Inflammatory macrophage (primary cell): ENCODE measurements around the gene SLC22A3.
"Not testable (repeated sequence)": the region's sequence is repeated elsewhere in the genome, so short reads cannot be mapped to it uniquely, and the experiment has no call there.

Experiments
- DNase-seq, 2 donors: peaks; one replicate each; pipeline ENCODE4 v3.0.0-alpha.2; 2020 to 2022

Gene SLC22A3

GRCh38 chr6:160374836-160375560, 26.8 kb downstream of the SLC22A3 start:
- no peak for DNase-seq

- no peak for DNase-seq
Measured at GRCh38 chr6:160375561-160375949, 27.4 kb downstream of the SLC22A3 start.

DNA sequence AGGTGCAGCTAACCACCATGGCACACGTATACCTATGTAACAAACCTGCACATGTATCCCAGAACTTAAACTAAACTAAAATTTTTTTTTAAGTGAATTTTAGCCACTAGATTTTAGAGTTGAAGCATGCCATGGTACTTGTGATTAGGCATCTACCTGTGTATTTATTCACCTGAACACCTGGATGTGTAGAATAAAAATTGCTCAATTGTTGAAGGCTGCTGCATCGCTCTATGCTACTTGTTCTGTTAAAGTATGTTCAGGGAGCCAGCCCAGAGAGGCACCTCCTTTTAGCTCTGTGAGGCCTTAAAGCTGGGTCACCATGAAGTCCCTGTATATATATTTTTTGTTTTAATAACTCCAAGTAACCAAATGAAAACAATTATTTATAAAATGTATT, 28.3 kb downstream of the SLC22A3 start:
- DNase-seq: no peak

GRCh38 chr6:160378218-160378617, 30.0 kb downstream of the SLC22A3 start:
- DNase-seq: no peak

GRCh38 chr6:160378882-160379281, 30.7 kb downstream of the SLC22A3 start:
- DNase-seq: no peak

DNA sequence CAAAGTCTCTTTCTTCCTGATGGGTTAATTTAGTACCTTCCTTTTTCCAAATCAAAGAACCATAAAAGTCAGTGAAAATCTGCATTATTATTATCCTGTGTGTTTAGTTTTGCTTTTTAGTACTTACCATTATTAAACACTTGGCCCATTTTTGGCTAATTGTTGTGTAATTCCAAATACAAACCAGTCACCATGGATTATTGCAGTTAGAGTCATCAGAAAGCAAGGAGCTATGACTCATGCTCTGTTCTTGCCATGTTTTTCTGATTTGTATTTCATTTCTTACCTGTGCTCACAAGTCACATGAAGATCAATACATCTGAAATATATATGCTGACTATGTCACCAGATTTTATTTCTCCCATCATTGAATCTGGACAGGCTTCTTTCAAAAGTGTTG, 31.3 kb downstream of the SLC22A3 start:
- no peak for DNase-seq

GRCh38 chr6:160382946-160383345, 34.8 kb downstream of the SLC22A3 start:
- no peak for DNase-seq

DNA sequence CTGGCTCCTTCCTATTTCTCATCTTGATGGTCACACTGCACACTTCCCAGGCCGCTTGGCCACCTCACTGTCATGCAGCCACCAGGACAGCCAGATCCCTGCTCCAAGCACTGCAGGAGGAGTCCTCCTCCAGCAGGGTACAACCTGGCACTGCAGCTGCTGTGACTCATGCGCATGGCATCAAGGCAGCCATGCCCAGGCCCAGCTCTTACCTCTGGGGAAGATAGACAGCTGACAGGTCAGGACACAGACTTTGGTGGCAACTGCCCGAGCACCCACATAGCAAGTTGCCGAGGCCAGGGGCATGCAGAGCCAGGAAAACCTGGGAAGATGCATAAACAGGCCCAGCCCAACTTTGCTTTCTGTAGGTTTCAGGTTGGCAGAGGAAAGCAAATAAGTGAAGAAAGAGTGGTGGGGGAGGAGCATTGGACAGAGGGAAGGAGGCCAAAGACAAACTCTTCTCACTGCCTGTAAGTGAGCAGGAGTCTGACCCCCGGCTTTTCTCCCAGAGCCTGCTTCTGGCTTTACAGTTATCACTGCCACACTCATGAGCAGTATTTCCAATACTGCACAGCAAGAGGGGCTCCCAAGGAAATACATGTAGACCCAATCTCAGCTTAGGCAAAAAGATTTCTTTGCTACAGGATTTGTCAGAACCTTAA, 38.8 kb downstream of the SLC22A3 start:
- no peak for DNase-seq

GRCh38 chr6:160387916-160388643, 39.9 kb downstream of the SLC22A3 start:
- no peak for DNase-seq

GRCh38 chr6:160388922-160389321, 40.7 kb downstream of the SLC22A3 start:
- no peak for DNase-seq

GRCh38 chr6:160391419-160392116, 43.4 kb downstream of the SLC22A3 start:
- no peak for DNase-seq

GRCh38 chr6:160393442-160393841, 45.3 kb downstream of the SLC22A3 start:
- DNase-seq: not testable (repeated sequence)

DNA sequence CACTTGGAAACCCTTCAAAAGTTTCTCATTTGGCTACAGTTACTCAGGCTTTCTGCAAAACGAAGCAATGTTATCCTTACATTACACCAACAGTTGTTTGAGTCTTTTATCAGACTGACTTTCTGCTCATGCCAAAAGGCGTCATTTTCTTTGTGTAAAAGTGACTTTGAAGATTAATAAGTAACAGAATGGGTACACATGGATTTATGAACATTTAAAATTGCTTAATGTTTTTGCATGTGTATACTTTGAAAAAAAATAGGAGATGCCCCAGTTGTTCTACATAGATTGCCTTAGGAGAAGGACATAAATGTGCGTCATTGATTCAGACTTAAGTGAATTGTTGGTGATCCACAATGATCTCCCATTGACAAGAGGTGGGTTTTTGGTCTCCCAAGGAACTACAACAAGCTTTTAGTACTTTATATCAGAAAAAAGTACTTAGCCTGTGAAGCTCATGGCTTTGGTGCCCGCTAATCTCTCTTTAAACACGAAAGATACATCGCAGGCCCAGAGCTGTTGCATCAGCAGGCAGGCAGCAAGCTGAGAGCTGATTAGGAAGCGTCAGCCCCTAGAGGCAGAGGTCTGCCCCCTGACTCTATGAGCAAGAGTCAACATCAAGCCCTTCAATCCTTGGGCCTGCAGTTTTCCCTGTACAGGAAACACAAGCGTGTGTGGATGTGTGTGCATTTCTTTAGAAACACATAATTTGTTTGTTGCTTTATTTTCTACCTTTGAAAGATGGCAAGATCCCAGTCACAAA, 45.9 kb downstream of the SLC22A3 start:
- DNase-seq: no peak

DNA sequence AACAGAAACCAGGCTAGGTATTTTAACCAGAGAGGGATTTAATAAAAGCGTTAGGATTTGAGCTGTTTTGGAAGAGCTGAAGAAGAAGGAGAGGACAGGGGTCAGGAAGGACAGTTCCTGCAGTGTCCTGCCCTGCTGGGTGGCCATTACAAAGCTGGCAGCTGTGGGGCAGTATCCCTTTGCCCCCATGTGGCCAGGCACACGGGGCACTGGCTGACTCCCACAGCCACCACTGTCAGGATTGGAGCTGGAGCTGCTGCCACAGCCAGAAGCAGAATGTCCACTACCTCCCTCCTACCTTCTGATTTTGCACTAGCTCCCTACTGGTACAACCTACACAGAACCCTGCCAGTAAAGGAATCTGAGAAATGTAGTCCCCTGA, 46.5 kb downstream of the SLC22A3 start:
- DNase-seq: no peak

GRCh38 chr6:160395187-160395586, 47.0 kb downstream of the SLC22A3 start:
- no peak for DNase-seq

GRCh38 chr6:160396292-160396691, 48.1 kb downstream of the SLC22A3 start:
- DNase-seq: no peak

GRCh38 chr6:160398674-160399271, 50.6 kb downstream of the SLC22A3 start:
- DNase-seq: no peak

DNA sequence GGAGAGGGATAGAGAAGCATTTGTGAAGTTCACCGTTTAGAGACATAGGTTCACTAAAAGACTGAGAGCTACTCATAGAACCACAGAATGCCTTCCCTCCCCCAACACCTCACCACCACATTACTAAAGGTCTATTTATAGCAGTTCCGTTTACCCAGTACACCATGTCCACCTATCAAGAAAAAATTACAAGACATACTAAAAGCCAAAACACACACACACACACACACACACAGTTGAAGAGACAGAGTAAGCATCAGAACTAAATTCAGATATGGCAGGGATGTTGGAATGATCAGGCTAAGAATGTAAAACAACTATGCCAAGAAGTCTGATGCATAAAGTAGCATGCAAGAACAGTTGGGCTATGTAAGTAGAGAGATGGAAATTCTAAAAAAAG, 52.3 kb downstream of the SLC22A3 start:
- DNase-seq: no peak

- no peak for DNase-seq
Measured at GRCh38 chr6:160408528-160408927, 60.4 kb downstream of the SLC22A3 start.

DNA sequence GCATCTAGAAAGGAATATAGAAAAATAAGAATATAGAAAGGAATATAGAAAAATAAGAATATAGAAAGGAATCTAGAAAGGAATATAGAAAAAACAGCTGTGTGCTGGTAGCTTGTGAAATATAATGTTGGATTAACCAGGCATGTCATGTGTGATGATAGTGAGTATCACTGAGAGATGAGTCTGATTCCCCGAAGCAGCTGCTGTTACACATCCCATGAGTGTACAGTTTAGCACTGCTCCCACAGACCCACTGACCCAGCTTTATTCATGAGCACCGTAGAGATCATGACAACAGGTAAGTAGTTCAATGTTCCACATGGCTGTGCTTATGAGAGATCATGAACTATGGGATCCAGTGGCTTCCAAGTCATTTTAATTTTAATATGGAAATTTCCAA, 64.8 kb downstream of the SLC22A3 start:
- no peak for DNase-seq

GRCh38 chr6:160417146-160417545, 69.0 kb downstream of the SLC22A3 start:
- DNase-seq: no peak

GRCh38 chr6:160417550-160417949, 69.4 kb downstream of the SLC22A3 start:
- DNase-seq: no peak
